SH-SY5Y (cell line): ENCODE results near the gene TNIK.

ENCODE experiments used
- GATA2 ChIP-seq: IDR thresholded peaks from 2 replicates; pipeline ENCODE4 v1.6.1; 2011; ENCODE audit warnings: mild to moderate bottlenecking, low read depth, low read length
- GATA3 ChIP-seq: IDR thresholded peaks from 2 replicates; pipeline ENCODE4 v1.6.1; 2011; ENCODE audit warnings: low read depth, mild to moderate bottlenecking, low read length, moderate library complexity

DNA sequence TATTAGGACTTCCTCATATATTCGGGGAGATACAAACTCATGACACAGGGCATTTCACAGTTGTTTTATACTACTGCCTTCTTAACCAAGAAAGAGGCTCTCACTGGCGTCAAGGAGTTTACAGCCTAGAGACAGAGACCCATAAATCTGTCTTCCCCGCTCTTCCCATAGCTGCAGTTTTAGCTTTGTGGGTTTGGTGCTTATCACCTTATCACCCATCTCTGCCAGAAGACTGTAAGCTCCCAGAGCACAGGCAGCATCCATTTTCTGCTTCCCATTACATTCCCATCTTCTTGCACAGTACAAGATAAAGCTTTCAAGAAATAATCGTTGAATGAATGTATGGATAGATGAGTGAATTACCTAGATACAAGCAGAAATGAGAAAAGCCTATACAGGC, 144.3 kb downstream of the TNIK start:
- TF ChIP-seq GATA2, result no peak
- TF ChIP-seq GATA3, result no peak
